Stimulated activated CD4-positive, alpha-beta T cell treated with anti-CD3 and anti-CD28 coated beads, Interleukin-4, amount 100 ng/mL, for 48 hours (primary cell): Measurements from ENCODE around the gene SYT17.

Experiments
- DNase-seq, 2 donors: peaks; one replicate each; pipeline ENCODE4 v3.0.0-alpha.2; 2020; ENCODE audit warnings: low read depth in 2 of 2

Gene SYT17

GRCh38 chr16:19167710-19168370 lies at the start of gene SYT17:
TSS of gene SYT17 (plus strand) at chr16:19168240. CDS start at chr16:19168647, 407 bp downstream.
- peak; percentile 39 to 47 for DNase-seq

- peak in 1 of 2 donors; percentile 53 for DNase-seq
Measured at GRCh38 chr16:19118938-19119431, 49.1 kb upstream of the SYT17 start.

- DNase-seq: no peak
Measured at GRCh38 chr16:19119564-19119963, 48.5 kb upstream of the SYT17 start.

- DNase-seq: no peak
Measured at GRCh38 chr16:19123535-19124178, 44.4 kb upstream of the SYT17 start.

GRCh38 chr16:19126300-19126699 lies 41.7 kb upstream of the SYT17 start:
- DNase-seq: no peak

GRCh38 chr16:19127205-19127604 lies 40.8 kb upstream of the SYT17 start:
- DNase-seq: no peak

- DNase-seq: no peak
Measured at GRCh38 chr16:19127674-19128131, 40.3 kb upstream of the SYT17 start.

- no peak for DNase-seq
Measured at GRCh38 chr16:19128454-19129200, 39.4 kb upstream of the SYT17 start.

- no peak for DNase-seq
Measured at GRCh38 chr16:19130385-19130784, 37.7 kb upstream of the SYT17 start.

GRCh38 chr16:19130852-19131824 lies 36.9 kb upstream of the SYT17 start:
- no peak for DNase-seq

- DNase-seq: no peak
Measured at GRCh38 chr16:19131825-19132218, 36.2 kb upstream of the SYT17 start.

- DNase-seq: no peak
Measured at GRCh38 chr16:19132255-19132654, 35.8 kb upstream of the SYT17 start.

GRCh38 chr16:19132898-19133297 lies 35.1 kb upstream of the SYT17 start:
- no peak for DNase-seq

- DNase-seq: no peak
Measured at GRCh38 chr16:19133600-19133999, 34.4 kb upstream of the SYT17 start.

GRCh38 chr16:19135201-19135842 lies 32.7 kb upstream of the SYT17 start:
- no peak for DNase-seq

- DNase-seq: no peak
Measured at GRCh38 chr16:19135896-19136438, 32.1 kb upstream of the SYT17 start.

- DNase-seq: no peak
Measured at GRCh38 chr16:19136549-19137196, 31.4 kb upstream of the SYT17 start.

GRCh38 chr16:19137201-19138128 lies 30.6 kb upstream of the SYT17 start:
- no peak for DNase-seq

GRCh38 chr16:19138601-19139000 lies 29.4 kb upstream of the SYT17 start:
- DNase-seq: no peak
